Ishikawa (cell line): ENCODE data around the gene DDRGK1.

Experiments
- CEBPB ChIP-seq: IDR thresholded peaks from 2 replicates; pipeline ENCODE4 v1.6.1; 2012
- CREB1 ChIP-seq: IDR thresholded peaks from 2 replicates; pipeline ENCODE4 v1.6.1; 2012; ENCODE audit warnings: low read depth
- EGR1 ChIP-seq: IDR thresholded peaks from 2 replicates; pipeline ENCODE4 v1.6.1; 2012
- EP300 ChIP-seq: IDR thresholded peaks from 2 replicates; pipeline ENCODE4 v1.6.1; 2012; ENCODE audit warnings: borderline replicate concordance
- FOXM1 ChIP-seq: IDR thresholded peaks from 2 replicates; pipeline ENCODE4 v1.6.1; 2012; ENCODE audit warnings: low read depth, borderline replicate concordance
- NFIC ChIP-seq: IDR thresholded peaks from 2 replicates; pipeline ENCODE4 v1.6.1; 2012
- RAD21 ChIP-seq: IDR thresholded peaks from 2 replicates; pipeline ENCODE4 v1.6.1; 2012; ENCODE audit warnings: low read depth
- REST ChIP-seq: IDR thresholded peaks from 2 replicates; pipeline ENCODE4 v1.6.1; 2012; ENCODE audit warnings: low read depth, mild to moderate bottlenecking
- TAF1 ChIP-seq: IDR thresholded peaks from 2 replicates; pipeline ENCODE4 v1.6.1; 2012; ENCODE audit warnings: low read depth, mild to moderate bottlenecking
- TCF12 ChIP-seq: IDR thresholded peaks from 2 replicates; pipeline ENCODE4 v1.6.1; 2012; ENCODE audit warnings: low read depth
- TEAD4 ChIP-seq: IDR thresholded peaks from 2 replicates; pipeline ENCODE4 v1.6.1; 2012
- YY1 ChIP-seq: IDR thresholded peaks from 2 replicates; pipeline ENCODE4 v1.6.1; 2012; ENCODE audit warnings: low read depth
- ZBTB7A ChIP-seq: IDR thresholded peaks from 2 replicates; pipeline ENCODE4 v1.6.1; 2012; ENCODE audit warnings: low read depth
- TF ChIP-seq, protein P1 (sequence below): IDR thresholded peaks from 2 replicates; pipeline ENCODE4 v1.6.1; 2012
- TF ChIP-seq, protein P2 (sequence below): IDR thresholded peaks from 2 replicates; pipeline ENCODE4 v1.6.1; 2012

Gene DDRGK1

DNA sequence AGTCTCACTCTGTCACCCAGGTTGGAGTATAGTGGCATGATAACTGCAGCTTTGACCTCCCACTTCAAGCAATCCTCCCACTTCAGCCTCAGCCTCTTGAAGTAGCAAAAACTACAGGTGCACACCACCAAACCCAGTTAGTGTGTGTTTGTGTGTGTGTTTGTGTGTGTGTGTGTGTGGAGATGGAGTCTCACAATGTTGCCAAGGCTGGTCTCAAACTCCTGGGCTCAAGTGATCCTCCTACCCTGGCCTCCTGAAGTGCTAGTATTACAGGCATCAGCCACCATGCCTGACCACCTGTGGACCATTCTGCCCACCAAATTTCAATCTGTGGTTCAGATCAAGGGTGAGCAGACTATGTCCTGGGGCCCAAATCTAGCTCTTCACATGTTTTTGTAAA, 53.6 kb downstream of the DDRGK1 start:
- TF ChIP-seq TCF12 = no peak
- no peak for TF ChIP-seq CEBPB
- TF ChIP-seq TEAD4 = no peak

DNA sequence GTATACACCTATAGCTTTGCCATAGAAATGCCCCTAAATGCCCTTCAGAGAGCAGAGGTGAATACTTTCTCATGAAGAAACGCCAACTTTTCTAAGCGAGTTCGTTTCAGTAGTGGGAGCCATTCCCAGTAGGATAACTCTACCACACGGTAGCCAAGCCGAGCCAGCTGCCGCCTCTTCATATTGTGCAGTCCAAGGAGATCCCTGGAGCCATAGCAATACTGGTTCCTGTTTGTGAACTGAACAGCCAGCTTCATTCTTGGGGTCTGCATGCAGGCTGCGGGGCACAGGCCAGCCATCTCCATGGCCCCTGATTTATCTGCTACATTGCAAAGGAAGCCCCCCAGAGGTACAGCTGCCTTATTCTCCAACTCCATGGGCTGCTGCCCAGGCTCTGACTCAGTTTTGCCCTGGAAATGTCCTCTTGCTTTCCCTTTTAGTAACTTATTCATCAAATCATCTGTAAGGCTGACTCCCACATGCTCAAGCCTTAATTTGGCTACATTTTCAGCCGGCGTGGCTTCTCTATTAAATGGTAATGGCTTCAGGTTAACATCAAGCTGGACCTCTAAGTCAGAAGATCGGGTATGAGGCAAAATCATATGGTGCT, 57.6 kb downstream of the DDRGK1 start:
- TF ChIP-seq TEAD4 (no peak), TAF1 (no peak), REST (no peak)

DNA sequence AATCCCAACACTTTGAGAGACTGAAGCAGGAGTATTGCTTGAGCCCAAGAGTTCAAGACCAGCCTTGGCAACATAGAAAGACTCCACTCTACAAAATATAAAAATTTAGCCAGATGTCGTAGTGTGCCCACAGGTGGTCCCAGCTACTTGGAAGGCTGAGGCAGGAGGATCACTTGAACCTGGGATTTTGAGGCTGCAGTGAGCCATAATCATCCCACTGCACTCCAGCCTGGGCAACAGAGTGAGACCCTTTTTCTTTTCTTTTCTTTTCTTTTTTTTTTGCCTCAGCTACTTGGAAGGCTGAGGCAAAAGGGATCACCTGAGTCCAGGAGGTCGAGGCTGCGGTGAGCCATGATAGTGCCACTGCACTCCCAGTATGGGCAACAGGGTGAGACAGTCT, 62.7 kb downstream of the DDRGK1 start:
- TF ChIP-seq YY1 (no peak), CREB1 (no peak), FOXM1 (no peak), RAD21 (no peak), TAF1 (no peak), EGR1 (no peak), EP300 (no peak), NFIC (no peak), TCF12 (no peak), REST (no peak), TEAD4 (no peak), CEBPB (no peak), ZBTB7A (no peak)
- TF ChIP-seq, protein P1, sequence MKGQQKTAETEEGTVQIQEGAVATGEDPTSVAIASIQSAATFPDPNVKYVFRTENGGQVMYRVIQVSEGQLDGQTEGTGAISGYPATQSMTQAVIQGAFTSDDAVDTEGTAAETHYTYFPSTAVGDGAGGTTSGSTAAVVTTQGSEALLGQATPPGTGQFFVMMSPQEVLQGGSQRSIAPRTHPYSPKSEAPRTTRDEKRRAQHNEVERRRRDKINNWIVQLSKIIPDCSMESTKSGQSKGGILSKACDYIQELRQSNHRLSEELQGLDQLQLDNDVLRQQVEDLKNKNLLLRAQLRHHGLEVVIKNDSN = no peak
- TF ChIP-seq, protein P2, sequence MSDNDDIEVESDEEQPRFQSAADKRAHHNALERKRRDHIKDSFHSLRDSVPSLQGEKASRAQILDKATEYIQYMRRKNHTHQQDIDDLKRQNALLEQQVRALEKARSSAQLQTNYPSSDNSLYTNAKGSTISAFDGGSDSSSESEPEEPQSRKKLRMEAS = no peak
